ENCODE measurements around the gene ELK4.

The ELK4 gene

DNA sequence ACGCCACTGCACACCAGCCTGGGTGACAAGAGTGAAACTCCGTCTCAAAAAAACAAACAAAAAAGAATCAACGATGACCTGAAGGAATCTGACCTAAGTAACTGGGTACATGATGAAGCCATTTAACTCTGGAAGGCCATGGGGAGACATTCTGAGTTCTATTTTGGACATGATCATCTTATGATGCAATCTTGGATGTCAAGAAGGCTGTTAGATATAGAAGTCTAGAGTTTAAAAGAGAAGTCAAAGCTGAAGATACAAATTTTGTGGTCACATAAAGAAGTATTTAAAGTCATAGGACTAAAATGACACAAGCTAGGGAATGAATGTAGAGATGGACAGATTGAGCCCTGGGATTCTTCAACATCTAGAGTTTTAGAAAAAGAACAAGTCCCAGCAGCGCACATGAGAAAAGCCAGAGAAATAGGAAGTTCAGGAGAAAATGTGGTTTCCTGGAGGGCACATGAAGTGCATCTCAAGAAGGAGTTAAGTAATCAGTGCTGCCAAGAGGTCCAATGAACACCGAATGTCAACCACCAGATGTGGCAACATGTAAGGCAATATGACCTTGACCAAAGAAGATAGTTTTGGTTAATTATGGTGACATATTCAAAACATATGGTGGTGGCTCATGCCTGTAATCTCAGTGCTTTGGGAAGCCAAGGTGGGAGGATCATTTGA lies 26.8 kb downstream of the ELK4 start:
- Histone ChIP-seq H3K27me3 (no peaks in the 10 kb centered on the region), H3K36me3 (peaks cover 3% of the 10 kb centered on the region; the same call in 1 of the 2 replicates), H3K4me3 (ENCODE audit: low read depth, low read length) (no peak overlapping the region), H3K9me3 (no peaks in the 10 kb centered on the region), H3K4me1 (no peaks in the 10 kb centered on the region)
- TF ChIP-seq, protein P1, sequence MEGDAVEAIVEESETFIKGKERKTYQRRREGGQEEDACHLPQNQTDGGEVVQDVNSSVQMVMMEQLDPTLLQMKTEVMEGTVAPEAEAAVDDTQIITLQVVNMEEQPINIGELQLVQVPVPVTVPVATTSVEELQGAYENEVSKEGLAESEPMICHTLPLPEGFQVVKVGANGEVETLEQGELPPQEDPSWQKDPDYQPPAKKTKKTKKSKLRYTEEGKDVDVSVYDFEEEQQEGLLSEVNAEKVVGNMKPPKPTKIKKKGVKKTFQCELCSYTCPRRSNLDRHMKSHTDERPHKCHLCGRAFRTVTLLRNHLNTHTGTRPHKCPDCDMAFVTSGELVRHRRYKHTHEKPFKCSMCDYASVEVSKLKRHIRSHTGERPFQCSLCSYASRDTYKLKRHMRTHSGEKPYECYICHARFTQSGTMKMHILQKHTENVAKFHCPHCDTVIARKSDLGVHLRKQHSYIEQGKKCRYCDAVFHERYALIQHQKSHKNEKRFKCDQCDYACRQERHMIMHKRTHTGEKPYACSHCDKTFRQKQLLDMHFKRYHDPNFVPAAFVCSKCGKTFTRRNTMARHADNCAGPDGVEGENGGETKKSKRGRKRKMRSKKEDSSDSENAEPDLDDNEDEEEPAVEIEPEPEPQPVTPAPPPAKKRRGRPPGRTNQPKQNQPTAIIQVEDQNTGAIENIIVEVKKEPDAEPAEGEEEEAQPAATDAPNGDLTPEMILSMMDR (IDR thresholded peaks at IDR 0.05; ENCODE audit: low read depth, low read length) = no peak
- no peak for DNase-seq

DNA sequence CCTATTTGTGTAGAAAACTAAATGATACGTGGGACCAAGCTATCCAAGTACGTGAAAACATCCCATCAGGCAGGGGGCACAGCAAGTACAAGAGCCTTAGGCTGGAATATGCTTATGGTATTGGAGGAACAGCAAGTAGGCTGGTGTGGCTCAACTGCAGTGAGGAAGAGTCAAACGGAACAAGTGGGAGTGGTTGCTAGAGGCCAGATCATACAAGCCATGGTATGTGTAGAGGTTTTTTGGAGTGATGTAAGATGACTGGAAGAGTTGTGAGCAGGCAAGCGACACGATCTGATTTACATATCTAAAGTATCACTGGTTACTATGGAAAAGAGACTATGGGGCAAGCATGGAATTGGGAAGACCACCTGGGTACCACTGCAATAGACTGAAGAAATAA lies 27.8 kb downstream of the ELK4 start:
- Histone ChIP-seq H3K36me3 (peaks cover 3% of the 10 kb centered on the region; the same call in 1 of the 2 replicates), H3K4me1 (no peaks in the 10 kb centered on the region), H3K27me3 (no peaks in the 10 kb centered on the region), H3K4me3 (ENCODE audit: low read depth, low read length) (no peak overlapping the region), H3K9me3 (no peaks in the 10 kb centered on the region)
- TF ChIP-seq, protein P1 (IDR thresholded peaks at IDR 0.05; ENCODE audit: low read depth, low read length) = no peak
- DNase-seq = no peak

DNA sequence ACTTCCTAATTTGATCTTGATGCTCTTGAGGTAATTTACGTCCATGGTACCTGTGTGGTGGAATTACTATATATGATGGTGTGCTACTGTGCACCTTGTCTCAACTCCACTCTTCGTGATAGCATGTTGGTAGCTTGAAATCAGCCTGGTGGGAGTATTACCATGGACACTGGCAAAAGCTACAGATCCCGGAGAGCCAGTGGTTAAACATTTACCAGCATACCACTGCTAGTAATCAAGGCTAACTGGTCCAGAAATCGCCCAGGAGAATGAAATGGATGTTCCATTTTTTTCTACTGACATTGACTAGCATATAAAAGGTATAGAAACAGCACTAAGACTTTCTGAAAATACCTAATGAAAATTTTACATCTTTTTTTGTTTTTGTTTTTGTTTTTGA lies 30.6 kb downstream of the ELK4 start:
- H3K36me3 ChIP-seq = 0 out of 2 replicates have a peak, but pooled peaks cover 3% of the 10 kb centered on the region
- H3K27me3 ChIP-seq = no peaks in the 10 kb centered on the region
- no peak for DNase-seq
- TF ChIP-seq, protein P1 (IDR thresholded peaks at IDR 0.05; ENCODE audit: low read depth, low read length) = no peak
- no peak overlapping the region for H3K4me3 ChIP-seq (ENCODE audit: low read depth, low read length)
- no peaks in the 10 kb centered on the region for H3K4me1 ChIP-seq
- H3K9me3 ChIP-seq = no peaks in the 10 kb centered on the region

DNA sequence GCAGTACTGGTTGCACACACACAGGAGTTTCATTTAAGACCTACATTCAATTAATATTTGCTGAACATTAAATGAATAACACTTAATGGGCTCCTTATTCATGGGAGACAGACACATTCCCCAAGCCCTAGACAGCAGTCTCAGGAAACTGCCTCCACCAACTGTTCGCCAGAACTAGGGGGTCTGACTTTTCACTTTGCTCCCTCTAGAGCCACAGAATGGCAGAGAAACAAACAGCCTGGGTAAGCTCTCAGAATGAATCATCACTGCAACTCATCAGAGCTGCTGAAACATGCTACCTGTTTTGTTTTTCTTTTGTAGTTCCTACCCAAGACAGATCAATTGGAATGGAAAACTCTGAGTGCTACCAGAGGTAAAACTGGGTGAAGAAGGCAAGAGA lies 31.7 kb downstream of the ELK4 start:
- DNase-seq = no peak
- Histone ChIP-seq H3K9me3 (no peaks in the 10 kb centered on the region), H3K4me3 (ENCODE audit: low read depth, low read length) (no peak overlapping the region), H3K36me3 (0 out of 2 replicates have a peak, but pooled peaks cover 3% of the 10 kb centered on the region), H3K4me1 (no peaks in the 10 kb centered on the region), H3K27me3 (no peaks in the 10 kb centered on the region)
- TF ChIP-seq, protein P1 (IDR thresholded peaks at IDR 0.05; ENCODE audit: low read depth, low read length) = no peak

DNA sequence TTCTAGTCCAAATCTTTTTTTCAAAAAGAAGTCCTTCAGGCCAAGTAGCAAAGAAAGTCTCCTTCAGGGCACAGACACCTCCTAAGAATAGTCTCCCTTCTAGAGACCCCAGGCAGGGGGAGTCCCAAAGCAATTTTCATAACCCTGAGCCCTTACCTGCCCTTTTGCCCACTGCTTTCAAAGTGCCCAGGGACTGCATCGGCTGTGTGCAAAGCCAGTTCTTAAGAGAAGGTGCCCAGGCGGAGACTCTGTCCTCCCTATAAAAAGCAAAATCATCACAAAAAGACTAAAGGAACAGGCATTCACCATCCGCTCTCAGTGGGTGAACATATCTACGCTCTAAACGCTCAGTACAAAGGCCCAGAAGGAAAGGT lies 32.2 kb downstream of the ELK4 start:
- no peaks in the 10 kb centered on the region for H3K4me1 ChIP-seq
- no peak for DNase-seq
- H3K27me3 ChIP-seq = no peaks in the 10 kb centered on the region
- H3K36me3 ChIP-seq = 0 out of 2 replicates have a peak, but pooled peaks cover 3% of the 10 kb centered on the region
- H3K4me3 ChIP-seq (ENCODE audit: low read depth, low read length) = no peak overlapping the region
- no peaks in the 10 kb centered on the region for H3K9me3 ChIP-seq
- TF ChIP-seq, protein P1 (IDR thresholded peaks at IDR 0.05; ENCODE audit: low read depth, low read length) = no peak

DNA sequence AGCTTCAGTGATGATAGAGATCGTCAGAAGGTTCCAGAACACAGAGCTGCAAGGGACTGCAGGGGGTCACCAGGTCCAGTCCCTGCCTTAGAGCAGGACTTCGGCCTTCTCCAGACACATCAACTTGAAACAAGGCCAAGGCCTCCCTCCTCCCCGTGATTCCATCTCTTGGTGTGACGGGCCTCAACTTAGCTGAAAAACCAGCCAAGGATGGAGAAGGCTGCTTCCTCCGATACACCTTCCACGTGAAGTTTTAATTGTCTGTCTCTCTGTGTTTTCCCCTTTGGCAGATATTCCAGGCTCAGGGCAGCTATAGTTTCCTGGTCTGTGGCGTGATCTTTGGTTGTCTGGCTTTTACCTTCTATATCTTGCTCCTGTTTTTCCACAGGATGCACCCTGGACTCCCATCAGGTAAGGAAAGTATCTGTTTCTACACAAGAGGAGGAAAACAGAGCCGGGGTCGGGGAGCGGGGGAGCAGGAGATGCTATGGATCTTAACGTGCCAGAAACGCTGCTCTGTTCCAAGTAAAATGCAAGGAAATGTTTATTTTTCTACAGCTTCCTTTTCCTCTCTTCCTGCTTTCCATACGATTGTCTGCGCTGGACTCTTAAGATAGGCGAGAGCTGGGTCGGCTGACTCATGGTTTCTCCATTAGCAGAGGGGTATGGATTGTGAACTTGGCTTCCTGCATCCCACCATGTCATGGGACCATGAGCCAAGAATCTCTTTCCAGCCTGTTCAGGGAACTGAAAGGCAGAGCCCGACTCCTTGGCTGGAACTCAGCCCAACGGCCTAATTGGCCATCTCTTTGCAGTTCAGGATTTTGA lies 32.8 kb downstream of the ELK4 start:
- no peaks in the 10 kb centered on the region for H3K9me3 ChIP-seq
- 0 out of 2 replicates have a peak, but pooled peaks cover 3% of the 10 kb centered on the region for H3K36me3 ChIP-seq
- H3K27me3 ChIP-seq = no peaks in the 10 kb centered on the region
- no peak overlapping the region for H3K4me3 ChIP-seq (ENCODE audit: low read depth, low read length)
- H3K4me1 ChIP-seq = no peaks in the 10 kb centered on the region
- DNase-seq = no peak
- TF ChIP-seq, protein P1 (IDR thresholded peaks at IDR 0.05; ENCODE audit: low read depth, low read length) = no peak
